Measurements from ENCODE around the gene KLK8.

The KLK8 gene

DNA sequence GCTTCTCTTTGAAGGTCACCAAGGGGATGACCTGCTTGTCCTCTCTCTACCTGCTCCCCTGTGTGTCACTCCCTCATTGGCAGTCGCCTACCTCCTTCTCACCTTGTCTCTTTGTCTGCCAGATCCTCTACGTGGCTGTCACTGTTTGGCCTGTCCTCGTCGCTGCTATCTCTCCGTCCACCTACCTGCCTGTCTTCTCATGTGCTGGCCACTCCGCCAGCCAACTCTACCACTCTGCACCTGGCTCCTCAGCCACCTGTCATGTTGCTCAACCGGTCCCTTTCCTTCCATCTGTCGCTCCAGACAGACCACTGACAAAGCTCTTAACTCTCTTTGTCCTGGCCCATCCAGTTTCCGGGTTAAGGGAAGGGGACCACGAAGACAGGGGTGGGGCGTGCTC, 33.3 kb upstream of the KLK8 start, which contains the start of gene KLK12:
Gene KLK12, minus strand, starts transcription at position 299 of the 400 bp plus-strand sequence. CDS start 381 bp downstream, outside the sequence.
- Histone ChIP-seq H2AFZ (ENCODE audit: low read depth, low read length, severe bottlenecking) (no peak within 1 kb of the TSS), H3K9me2 (replicated peaks; ENCODE audit: insufficient read depth, low read length) (no peaks in the 10 kb centered on the region), H3K36me3 (ENCODE audit: low read length) (no peaks in the 10 kb centered on the region), H3K4me3 (ENCODE audit: insufficient read depth, low read length, poor library complexity, severe bottlenecking) (no peak within 1 kb of the TSS), H3K9ac (ENCODE audit: low read length) (no peak within 1 kb of the TSS), H3K27me3 (ENCODE audit: low read length) (no peaks in the 10 kb centered on the region), H3K27ac (ENCODE audit: low read depth, low read length) (no peak within 1 kb of the TSS), H3K9me3 (ENCODE audit: insufficient read depth, low read length) (no peaks in the 10 kb centered on the region), H3K79me2 (ENCODE audit: insufficient read depth, low read length) (no peaks in the 10 kb centered on the region), H3F3A (ENCODE audit: insufficient read depth) (no peaks in the 10 kb centered on the region), H4K20me1 (ENCODE audit: low read depth, low read length) (no peaks in the 10 kb centered on the region), H3K4me2 (ENCODE audit: low read depth, low read length, poor library complexity, severe bottlenecking) (no peak within 1 kb of the TSS)
- no peak for TF ChIP-seq EZH2phosphoT487 (conservative IDR thresholded peaks at IDR 0.05; ENCODE audit: low read length)
- TF ChIP-seq, protein P1, sequence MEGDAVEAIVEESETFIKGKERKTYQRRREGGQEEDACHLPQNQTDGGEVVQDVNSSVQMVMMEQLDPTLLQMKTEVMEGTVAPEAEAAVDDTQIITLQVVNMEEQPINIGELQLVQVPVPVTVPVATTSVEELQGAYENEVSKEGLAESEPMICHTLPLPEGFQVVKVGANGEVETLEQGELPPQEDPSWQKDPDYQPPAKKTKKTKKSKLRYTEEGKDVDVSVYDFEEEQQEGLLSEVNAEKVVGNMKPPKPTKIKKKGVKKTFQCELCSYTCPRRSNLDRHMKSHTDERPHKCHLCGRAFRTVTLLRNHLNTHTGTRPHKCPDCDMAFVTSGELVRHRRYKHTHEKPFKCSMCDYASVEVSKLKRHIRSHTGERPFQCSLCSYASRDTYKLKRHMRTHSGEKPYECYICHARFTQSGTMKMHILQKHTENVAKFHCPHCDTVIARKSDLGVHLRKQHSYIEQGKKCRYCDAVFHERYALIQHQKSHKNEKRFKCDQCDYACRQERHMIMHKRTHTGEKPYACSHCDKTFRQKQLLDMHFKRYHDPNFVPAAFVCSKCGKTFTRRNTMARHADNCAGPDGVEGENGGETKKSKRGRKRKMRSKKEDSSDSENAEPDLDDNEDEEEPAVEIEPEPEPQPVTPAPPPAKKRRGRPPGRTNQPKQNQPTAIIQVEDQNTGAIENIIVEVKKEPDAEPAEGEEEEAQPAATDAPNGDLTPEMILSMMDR (IDR thresholded peaks at IDR 0.05; ENCODE audit: insufficient read depth, low read length, poor library complexity, severe bottlenecking) = no peak

DNA sequence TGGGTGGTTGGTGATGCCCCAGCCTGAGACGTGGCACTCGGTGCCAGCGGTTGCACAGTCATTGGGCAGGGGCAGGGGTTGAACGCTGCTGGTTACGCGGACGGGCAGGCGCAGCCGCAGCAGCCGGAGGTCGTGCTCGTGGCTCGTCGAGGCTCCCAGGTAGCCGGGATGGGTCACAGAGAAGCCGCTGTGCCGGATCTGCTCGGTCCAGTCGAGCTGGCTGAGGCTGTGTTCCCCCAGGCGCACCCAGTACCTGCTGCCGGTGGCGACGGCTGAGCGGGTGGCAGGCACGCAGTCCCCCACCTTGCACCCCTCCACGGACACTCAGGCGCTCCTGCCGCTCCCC, 30.4 kb upstream of the KLK8 start:
- no peaks in the 10 kb centered on the region for H3K79me2 ChIP-seq (ENCODE audit: insufficient read depth, low read length)
- no peak overlapping the region for H2AFZ ChIP-seq (ENCODE audit: low read depth, low read length, severe bottlenecking)
- no peak overlapping the region for H3K9ac ChIP-seq (ENCODE audit: low read length)
- no peaks in the 10 kb centered on the region for H3K27me3 ChIP-seq (ENCODE audit: low read length)
- no peak overlapping the region for H3K4me2 ChIP-seq (ENCODE audit: low read depth, low read length, poor library complexity, severe bottlenecking)
- no peaks in the 10 kb centered on the region for H3F3A ChIP-seq (ENCODE audit: insufficient read depth)
- H3K36me3 ChIP-seq (ENCODE audit: low read length) = no peaks in the 10 kb centered on the region
- TF ChIP-seq EZH2phosphoT487 (conservative IDR thresholded peaks at IDR 0.05; ENCODE audit: low read length) = no peak
- TF ChIP-seq, protein P1 (IDR thresholded peaks at IDR 0.05; ENCODE audit: insufficient read depth, low read length, poor library complexity, severe bottlenecking) = no peak
- H3K9me3 ChIP-seq (ENCODE audit: insufficient read depth, low read length) = no peaks in the 10 kb centered on the region
- no peaks in the 10 kb centered on the region for H4K20me1 ChIP-seq (ENCODE audit: low read depth, low read length)
- H3K27ac ChIP-seq (ENCODE audit: low read depth, low read length) = no peak overlapping the region
- H3K4me3 ChIP-seq (ENCODE audit: insufficient read depth, low read length, poor library complexity, severe bottlenecking) = no peak overlapping the region
- H3K9me2 ChIP-seq (replicated peaks; ENCODE audit: insufficient read depth, low read length) = no peaks in the 10 kb centered on the region

DNA sequence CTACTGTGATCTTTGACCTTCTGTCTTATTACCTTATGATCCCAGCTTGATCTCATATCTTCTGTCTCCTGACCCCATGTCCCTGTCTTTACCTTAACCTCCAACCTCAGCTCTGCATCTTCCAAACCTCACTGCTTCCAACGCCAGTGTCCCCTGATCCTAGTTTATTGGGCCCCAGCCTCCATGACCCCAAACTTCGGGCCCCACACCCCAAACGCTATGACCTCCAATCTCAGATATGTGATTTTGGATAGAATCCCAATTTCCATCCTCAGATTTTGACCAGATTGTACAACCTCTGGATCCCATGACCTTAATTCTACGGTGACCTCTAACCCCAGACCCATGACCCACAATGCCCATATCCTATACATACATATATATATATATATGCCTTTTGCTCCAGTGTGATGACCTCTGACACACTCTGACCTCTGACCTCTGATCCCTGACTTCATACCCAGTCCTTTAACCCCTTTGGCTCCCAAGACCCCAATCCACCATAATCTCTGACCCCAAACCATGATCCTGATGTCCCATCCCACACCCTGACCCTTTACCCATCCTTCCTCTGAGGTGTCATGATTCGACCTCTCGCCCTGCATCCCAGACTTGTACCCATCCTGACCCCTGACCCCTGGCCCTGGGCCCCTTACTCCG, 29.9 kb upstream of the KLK8 start:
- Histone ChIP-seq H3K9me2 (replicated peaks; ENCODE audit: insufficient read depth, low read length) (no peaks in the 10 kb centered on the region), H3K36me3 (ENCODE audit: low read length) (no peaks in the 10 kb centered on the region), H3K4me2 (ENCODE audit: low read depth, low read length, poor library complexity, severe bottlenecking) (no peak overlapping the region), H3K79me2 (ENCODE audit: insufficient read depth, low read length) (no peaks in the 10 kb centered on the region), H4K20me1 (ENCODE audit: low read depth, low read length) (no peaks in the 10 kb centered on the region), H3K27ac (ENCODE audit: low read depth, low read length) (no peak overlapping the region), H3K27me3 (ENCODE audit: low read length) (no peaks in the 10 kb centered on the region), H3K9me3 (ENCODE audit: insufficient read depth, low read length) (no peaks in the 10 kb centered on the region), H3K9ac (ENCODE audit: low read length) (no peak overlapping the region), H3K4me3 (ENCODE audit: insufficient read depth, low read length, poor library complexity, severe bottlenecking) (no peak overlapping the region), H3F3A (ENCODE audit: insufficient read depth) (no peaks in the 10 kb centered on the region), H2AFZ (ENCODE audit: low read depth, low read length, severe bottlenecking) (no peak overlapping the region)
- no peak for TF ChIP-seq EZH2phosphoT487 (conservative IDR thresholded peaks at IDR 0.05; ENCODE audit: low read length)
- TF ChIP-seq, protein P1 (IDR thresholded peaks at IDR 0.05; ENCODE audit: insufficient read depth, low read length, poor library complexity, severe bottlenecking) = no peak

All from SU-DHL-6 (cell line).